GM12878 (cell line): Measurements from ENCODE around the gene GEMIN8.

Source experiments
- CHD2 ChIP-seq: IDR thresholded peaks from 2 replicates; pipeline ENCODE4 v1.6.1; 2011; ENCODE audit warnings: low read depth, low read length, improper control_type of control experiment, borderline replicate concordance
- EZH2 ChIP-seq: IDR thresholded peaks from 2 replicates; pipeline ENCODE4 v1.6.1; 2012; ENCODE audit warnings: low read depth, mild to moderate bottlenecking, control low read depth, inconsistent platforms, low read length, borderline replicate concordance; ENCODE audit not compliant: control insufficient read depth
- IKZF1 ChIP-seq: fragments of 450-650 bp; conservative IDR thresholded peaks from 2 replicates; pipeline ENCODE4 v1.6.1; 2017; ENCODE audit warnings: antibody characterized with exemption, mild to moderate bottlenecking
- JUND ChIP-seq: IDR thresholded peaks from 2 replicates; pipeline ENCODE4 v1.6.1; 2012; ENCODE audit warnings: low read depth, mild to moderate bottlenecking, low read length, improper control_type of control experiment, moderate library complexity
- SRF ChIP-seq, 2 experiments: IDR thresholded peaks; 2 replicates each; pipeline ENCODE4 v1.6.1; 2011; ENCODE audit warnings: low read depth in 2 of 2, low read length in 2 of 2, mild to moderate bottlenecking in 1 of 2, moderate library complexity in 1 of 2
- SUZ12 ChIP-seq: fragments of 200-600 bp; sonication (generic); IDR thresholded peaks from one replicate; pipeline ENCODE4 v1.6.1; 2018; ENCODE audit warnings: antibody characterized with exemption, mild to moderate bottlenecking; ENCODE audit not compliant: unreplicated experiment
- TBL1XR1 ChIP-seq: IDR thresholded peaks from 2 replicates; pipeline ENCODE4 v1.6.1; 2012; ENCODE audit warnings: low read depth, low read length, improper control_type of control experiment
- USF1 ChIP-seq: IDR thresholded peaks from 2 replicates; pipeline ENCODE4 v1.6.1; 2011; ENCODE audit warnings: borderline replicate concordance, low read depth, mild to moderate bottlenecking, moderate library complexity, mixed read lengths, low read length; ENCODE audit not compliant: insufficient read depth; ENCODE audit errors: extremely low read length
- ZBTB33 ChIP-seq: fragments of 450-650 bp; IDR thresholded peaks from 2 replicates; pipeline ENCODE4 v1.6.1; 2017; ENCODE audit warnings: mild to moderate bottlenecking
- ZNF274 ChIP-seq: IDR thresholded peaks from one replicate; pipeline ENCODE4 v1.8.0; 2011; ENCODE audit not compliant: insufficient read length, insufficient read depth

GRCh38 chrX:14006540-14006939, 23.2 kb downstream of the GEMIN8 start:
- TF ChIP-seq IKZF1 (no peak), EZH2 (no peak), ZBTB33 (no peak), CHD2 (no peak), SRF (IDR thresholded peaks at IDR 0.05; ENCODE audit: low read depth in 2 of 2, low read length in 2 of 2) (no peak), JUND (no peak), USF1 (no peak), TBL1XR1 (no peak), SUZ12 (no peak), ZNF274 (no peak)
